SU-DHL-6 (cell line): ENCODE data around the gene NTN5.

Experiments used
- H2AFZ ChIP-seq: fragments of 200-600 bp; sonication (generic); 2 replicates; pipeline ENCODE4 v1.6.1; 2014; ENCODE audit warnings: low read depth, mild to moderate bottlenecking, moderate library complexity, mixed read lengths, antibody characterized with exemption, low read length; ENCODE audit not compliant: severe bottlenecking
- H3F3A ChIP-seq: fragments of 200-600 bp; shearing (Covaris generic); 2 replicates; pipeline ENCODE4 v1.6.0; 2016; ENCODE audit warnings: antibody characterized with exemption, mild to moderate bottlenecking; ENCODE audit not compliant: insufficient read depth
- H3K27ac ChIP-seq: fragments of 200-600 bp; sonication (generic); 2 replicates; pipeline ENCODE4 v1.5.1; 2016; ENCODE audit warnings: low read depth, mild to moderate bottlenecking, low read length, moderate library complexity, mixed read lengths
- H3K27me3 ChIP-seq: fragments of 200-600 bp; sonication (generic), shearing (Covaris generic); 2 replicates; pipeline ENCODE4 v1.6.0; 2014; ENCODE audit warnings: mild to moderate bottlenecking, low read length
- H3K36me3 ChIP-seq: fragments of 200-600 bp; sonication (generic); 2 replicates; pipeline ENCODE4 v1.6.1; 2014; ENCODE audit warnings: mild to moderate bottlenecking, low read length, mixed read lengths
- H3K4me2 ChIP-seq: fragments of 300-600, 200-600 bp; shearing (Covaris generic), sonication (generic); 2 replicates; pipeline ENCODE4 v1.6.0; 2014; ENCODE audit warnings: low read length, low read depth, mild to moderate bottlenecking; ENCODE audit not compliant: poor library complexity, severe bottlenecking
- H3K4me3 ChIP-seq: fragments of 200-600 bp; sonication (generic); 2 replicates; pipeline ENCODE4 v1.5.1; 2014; ENCODE audit warnings: antibody characterized with exemption, low read length, mild to moderate bottlenecking, mixed read lengths; ENCODE audit not compliant: insufficient read depth, poor library complexity, severe bottlenecking
- H3K79me2 ChIP-seq: fragments of 200-600 bp; sonication (generic); 2 replicates; pipeline ENCODE4 v1.6.1; 2014; ENCODE audit warnings: mild to moderate bottlenecking, low read length, moderate library complexity; ENCODE audit not compliant: insufficient read depth
- H3K9ac ChIP-seq: fragments of 200-600 bp; sonication (generic); 2 replicates; pipeline ENCODE4 v1.7.0; 2014; ENCODE audit warnings: mild to moderate bottlenecking, low read length
- H3K9me2 ChIP-seq: fragments of 200-600 bp; sonication (generic); replicated peaks from 2 replicates; pipeline ENCODE4 v1.6.1; 2014; ENCODE audit warnings: low read length; ENCODE audit not compliant: insufficient read depth
- H3K9me3 ChIP-seq: fragments of 200-600 bp; sonication (generic); 2 replicates; pipeline ENCODE4 v1.6.1; 2014; ENCODE audit warnings: low read length, mixed read lengths; ENCODE audit not compliant: insufficient read depth
- H4K20me1 ChIP-seq: fragments of 200-600 bp; sonication (generic); 2 replicates; pipeline ENCODE4 v1.6.1; 2014; ENCODE audit warnings: low read depth, mild to moderate bottlenecking, antibody characterized with exemption, low read length, moderate library complexity, mixed read lengths
- EZH2phosphoT487 ChIP-seq: fragments of 200-600 bp; sonication (generic), shearing (Covaris generic); conservative IDR thresholded peaks from 2 replicates; pipeline ENCODE4 v1.6.1; 2018; ENCODE audit warnings: mild to moderate bottlenecking, antibody characterized with exemption, low read length, moderate library complexity, mixed read lengths
- TF ChIP-seq, protein P1 (sequence below): fragments of 200-600 bp; sonication (generic); IDR thresholded peaks from one replicate; pipeline ENCODE4 v1.5.1; 2017; ENCODE audit warnings: antibody characterized with exemption, mild to moderate bottlenecking, low read length, moderate library complexity; ENCODE audit not compliant: insufficient read depth, poor library complexity, severe bottlenecking

NTN5 gene

DNA sequence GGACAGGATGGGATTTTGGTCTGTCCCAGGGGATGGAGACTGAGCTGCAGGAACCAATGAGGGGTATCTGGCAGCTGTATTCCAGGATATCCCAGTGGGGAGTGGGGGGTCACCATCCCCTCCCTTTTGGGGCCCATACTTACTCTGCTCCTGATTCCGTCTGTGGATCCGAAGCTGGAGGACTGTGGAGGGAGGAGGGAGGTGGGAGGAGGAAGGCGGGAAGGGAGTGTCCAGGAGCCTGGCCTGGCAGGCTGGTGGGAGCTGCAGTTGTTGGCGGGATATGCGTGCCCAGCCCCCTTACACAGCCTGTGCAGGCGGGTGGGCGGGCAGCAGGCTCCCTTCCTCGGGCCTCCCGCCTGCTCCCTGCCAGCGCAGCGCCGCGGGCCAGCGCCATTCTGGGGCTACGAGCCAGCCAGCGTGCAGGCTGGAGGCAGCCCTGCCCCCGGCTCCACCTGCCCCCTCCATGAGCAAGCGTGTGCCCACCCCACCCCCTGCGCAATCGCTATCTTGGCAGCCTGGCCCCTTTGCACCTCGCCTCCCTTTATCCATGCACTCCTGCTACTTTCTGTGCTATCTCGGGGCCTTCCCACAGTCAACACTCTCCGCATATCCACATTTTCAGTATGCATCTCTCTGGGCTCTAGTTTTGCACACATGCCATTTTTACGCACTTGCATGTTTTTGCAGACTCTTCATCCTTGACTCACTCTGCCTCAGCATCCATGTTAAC lies 43.9 kb upstream of the NTN5 start:
- Histone ChIP-seq H3K4me2 (no peak overlapping the region), H3K27me3 (no peaks in the 10 kb centered on the region), H2AFZ (no peak overlapping the region), H3F3A (no peaks in the 10 kb centered on the region), H3K9me2 (no peaks in the 10 kb centered on the region), H3K9me3 (no peaks in the 10 kb centered on the region), H3K79me2 (no peaks in the 10 kb centered on the region), H3K4me3 (no peak overlapping the region), H3K36me3 (no peaks in the 10 kb centered on the region), H3K9ac (no peak overlapping the region), H4K20me1 (no peaks in the 10 kb centered on the region), H3K27ac (no peak overlapping the region)
- TF ChIP-seq EZH2phosphoT487: no peak
- TF ChIP-seq, protein P1, sequence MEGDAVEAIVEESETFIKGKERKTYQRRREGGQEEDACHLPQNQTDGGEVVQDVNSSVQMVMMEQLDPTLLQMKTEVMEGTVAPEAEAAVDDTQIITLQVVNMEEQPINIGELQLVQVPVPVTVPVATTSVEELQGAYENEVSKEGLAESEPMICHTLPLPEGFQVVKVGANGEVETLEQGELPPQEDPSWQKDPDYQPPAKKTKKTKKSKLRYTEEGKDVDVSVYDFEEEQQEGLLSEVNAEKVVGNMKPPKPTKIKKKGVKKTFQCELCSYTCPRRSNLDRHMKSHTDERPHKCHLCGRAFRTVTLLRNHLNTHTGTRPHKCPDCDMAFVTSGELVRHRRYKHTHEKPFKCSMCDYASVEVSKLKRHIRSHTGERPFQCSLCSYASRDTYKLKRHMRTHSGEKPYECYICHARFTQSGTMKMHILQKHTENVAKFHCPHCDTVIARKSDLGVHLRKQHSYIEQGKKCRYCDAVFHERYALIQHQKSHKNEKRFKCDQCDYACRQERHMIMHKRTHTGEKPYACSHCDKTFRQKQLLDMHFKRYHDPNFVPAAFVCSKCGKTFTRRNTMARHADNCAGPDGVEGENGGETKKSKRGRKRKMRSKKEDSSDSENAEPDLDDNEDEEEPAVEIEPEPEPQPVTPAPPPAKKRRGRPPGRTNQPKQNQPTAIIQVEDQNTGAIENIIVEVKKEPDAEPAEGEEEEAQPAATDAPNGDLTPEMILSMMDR: no peak

DNA sequence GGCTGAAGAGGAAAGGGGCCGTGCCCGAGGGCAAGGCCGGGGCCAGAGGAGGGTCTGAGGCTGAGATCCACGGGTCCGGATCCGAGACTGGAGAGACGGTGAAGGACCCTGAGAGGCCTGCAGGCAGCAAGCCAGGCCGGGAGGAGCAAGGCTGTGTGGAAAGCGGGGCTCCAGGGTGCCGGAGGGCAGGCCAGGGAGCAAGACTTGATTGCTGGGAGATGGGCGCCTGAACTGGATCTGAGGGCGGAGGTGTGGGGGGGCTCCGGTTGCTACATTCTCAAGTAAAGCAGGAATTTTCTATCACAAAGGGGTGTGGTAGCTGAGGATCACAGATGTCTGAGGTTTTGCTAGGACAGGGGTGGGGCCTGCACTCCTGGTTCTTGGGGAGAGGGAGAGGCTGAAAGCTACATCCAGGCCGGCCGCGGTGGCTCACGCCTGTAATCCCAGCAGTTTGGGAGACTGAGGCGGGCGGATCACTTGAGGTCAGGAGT lies 42.9 kb upstream of the NTN5 start:
- TF ChIP-seq, protein P1: no peak
- no peak for TF ChIP-seq EZH2phosphoT487
- no peaks in the 10 kb centered on the region for H4K20me1 ChIP-seq
- H3K79me2 ChIP-seq: no peaks in the 10 kb centered on the region
- H3K4me3 ChIP-seq: no peak overlapping the region
- no peaks in the 10 kb centered on the region for H3F3A ChIP-seq
- no peaks in the 10 kb centered on the region for H3K9me2 ChIP-seq
- no peaks in the 10 kb centered on the region for H3K9me3 ChIP-seq
- H3K36me3 ChIP-seq: no peaks in the 10 kb centered on the region
- no peak overlapping the region for H3K27ac ChIP-seq
- H3K9ac ChIP-seq: no peak overlapping the region
- no peaks in the 10 kb centered on the region for H3K27me3 ChIP-seq
- H2AFZ ChIP-seq: no peak overlapping the region
- H3K4me2 ChIP-seq: no peak overlapping the region

DNA sequence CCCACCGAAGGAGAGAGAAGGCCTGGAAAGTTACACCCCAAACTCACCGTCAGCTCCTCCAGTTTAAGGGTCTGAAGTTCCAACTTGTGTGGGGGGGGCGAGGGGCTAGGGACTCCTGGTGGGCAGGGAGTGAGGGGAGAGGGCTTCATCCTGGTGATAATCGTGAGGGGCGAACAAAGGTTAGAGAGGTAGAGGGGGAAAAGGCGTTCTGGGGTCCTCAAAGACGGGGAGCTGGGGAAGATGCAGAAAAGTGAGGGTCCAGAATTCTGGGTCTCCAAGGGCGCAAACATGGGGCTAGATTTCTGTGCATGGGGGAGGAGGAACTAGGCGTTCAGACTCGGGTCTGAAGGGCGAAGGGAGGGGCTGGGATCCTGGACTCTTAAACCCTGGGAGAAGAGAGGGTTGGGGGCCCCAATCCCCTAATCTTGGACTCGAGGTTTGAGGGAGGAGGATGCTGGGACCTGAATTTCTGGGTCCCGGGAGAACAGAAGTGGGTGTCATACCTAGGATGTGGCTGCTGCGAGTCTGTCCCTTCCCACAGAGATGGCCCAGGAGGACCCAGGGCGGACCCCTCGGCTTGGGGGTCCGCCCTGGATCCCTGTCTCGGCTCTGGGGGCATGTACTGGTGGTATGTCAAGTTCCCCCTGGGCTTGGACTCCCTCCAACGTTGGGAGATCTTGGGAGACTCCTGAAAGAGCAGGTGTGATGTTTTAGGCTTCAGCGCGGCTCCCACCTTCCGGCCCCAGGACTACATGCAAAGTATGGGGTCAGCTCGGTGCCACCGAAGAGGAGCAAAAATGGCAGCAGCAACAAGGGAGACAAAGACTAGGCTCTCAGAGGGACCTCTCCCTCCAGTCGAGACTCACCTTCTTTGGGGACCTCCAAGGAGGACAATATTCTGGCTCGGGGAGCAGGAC lies 42.2 kb upstream of the NTN5 start:
- no peaks in the 10 kb centered on the region for H3K27me3 ChIP-seq
- H3K79me2 ChIP-seq: no peaks in the 10 kb centered on the region
- no peaks in the 10 kb centered on the region for H3F3A ChIP-seq
- peak overlapping the region; percentile 75 for H3K9ac ChIP-seq
- H3K36me3 ChIP-seq: no peaks in the 10 kb centered on the region
- H3K27ac ChIP-seq: peak overlapping the region; percentile 12; the same call in 1 of the 2 replicates
- no peaks in the 10 kb centered on the region for H3K9me2 ChIP-seq
- H2AFZ ChIP-seq: peak overlapping the region; percentile 22
- no peaks in the 10 kb centered on the region for H3K9me3 ChIP-seq
- TF ChIP-seq EZH2phosphoT487: no peak
- TF ChIP-seq, protein P1: no peak
- H4K20me1 ChIP-seq: no peaks in the 10 kb centered on the region
- H3K4me3 ChIP-seq: peak overlapping the region; percentile 81
- H3K4me2 ChIP-seq: peak overlapping the region; percentile 87
